H1 (cell line): ENCODE results near the gene OSBP2. TPM values are rescaled to one million over a fixed set of nuclear protein-coding genes. Genes with fewer than 3 reads are reported as not detected.

Experiments
- EGR1 ChIP-seq: IDR thresholded peaks from 2 replicates; pipeline ENCODE4 v1.6.1; 2011; ENCODE audit warnings: low read depth, low read length, borderline replicate concordance
- JUN ChIP-seq: IDR thresholded peaks from 2 replicates; pipeline ENCODE4 v1.6.1; 2011; ENCODE audit warnings: low read depth, mild to moderate bottlenecking, improper control_type of control experiment, low read length
- MAFK ChIP-seq: IDR thresholded peaks from 2 replicates; pipeline ENCODE4 v1.6.1; 2012; ENCODE audit warnings: low read depth, mild to moderate bottlenecking, improper control_type of control experiment, low read length
- polyA plus RNA-seq, 7 experiments: library from polyadenylated mRNA; depleted of rRNA in 3 of 7; stranded (reverse) in 5 of 7; unstranded in 2 of 7; fragments of >200 nt in 5 of 7; fragments of 200-250 nt in 2 of 7; gene quantifications; 1 replicate in 5 of 7; 2 replicates in 1 of 7; 4 replicates in 1 of 7; pipeline versions ENCODE4 v1.2.1 to v1.2.3, GENCODE V29; 2011 to 2013; ENCODE audit warnings: missing spikeins in 2 of 7, mixed read lengths in 2 of 7
- total RNA-seq: library from RNA; stranded (reverse); fragmentation: NEBNext Ultra II Directional; extraction: Animal tissue kit (Norgen Biotek cat#: 25700); gene quantifications from 2 replicates; pipeline ENCODE4 v1.2.1, GENCODE V29; 2021
- TF ChIP-seq, protein P1 (sequence below): fragments of 300-600 bp; sonication (generic); IDR thresholded peaks from 2 replicates; pipeline ENCODE4 v1.7.1; 2012; ENCODE audit warnings: low read length, moderate library complexity, mild to moderate bottlenecking, inconsistent platforms; ENCODE audit not compliant: insufficient replicate concordance

OSBP2 gene
- total and polyA plus RNA-seq, 2 of the 8 experiments (the other 6 are each of a cell fraction or from before 2014, with no cell fraction given), result 3.4 to 3.7 TPM

DNA sequence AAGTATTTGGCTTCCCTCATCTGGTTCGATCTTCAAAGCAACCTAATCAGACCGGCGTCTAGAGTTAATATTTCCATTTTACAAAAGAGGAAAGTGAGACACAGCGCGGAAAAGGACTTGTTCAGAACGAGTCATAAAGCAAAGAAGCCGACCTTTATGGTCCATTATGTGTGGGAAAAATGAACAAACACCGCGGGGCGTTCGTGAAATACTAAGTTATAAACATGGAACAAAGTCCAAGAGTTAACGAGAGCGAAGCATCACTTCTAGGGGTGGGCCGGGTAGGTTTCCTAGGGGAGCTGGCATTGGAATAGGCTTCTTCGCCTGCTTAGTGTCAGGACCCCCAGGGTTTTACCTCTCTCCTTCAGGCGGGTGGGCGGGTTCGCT, 27.6 kb upstream of the OSBP2 start (continued):
- TF ChIP-seq, protein P1, sequence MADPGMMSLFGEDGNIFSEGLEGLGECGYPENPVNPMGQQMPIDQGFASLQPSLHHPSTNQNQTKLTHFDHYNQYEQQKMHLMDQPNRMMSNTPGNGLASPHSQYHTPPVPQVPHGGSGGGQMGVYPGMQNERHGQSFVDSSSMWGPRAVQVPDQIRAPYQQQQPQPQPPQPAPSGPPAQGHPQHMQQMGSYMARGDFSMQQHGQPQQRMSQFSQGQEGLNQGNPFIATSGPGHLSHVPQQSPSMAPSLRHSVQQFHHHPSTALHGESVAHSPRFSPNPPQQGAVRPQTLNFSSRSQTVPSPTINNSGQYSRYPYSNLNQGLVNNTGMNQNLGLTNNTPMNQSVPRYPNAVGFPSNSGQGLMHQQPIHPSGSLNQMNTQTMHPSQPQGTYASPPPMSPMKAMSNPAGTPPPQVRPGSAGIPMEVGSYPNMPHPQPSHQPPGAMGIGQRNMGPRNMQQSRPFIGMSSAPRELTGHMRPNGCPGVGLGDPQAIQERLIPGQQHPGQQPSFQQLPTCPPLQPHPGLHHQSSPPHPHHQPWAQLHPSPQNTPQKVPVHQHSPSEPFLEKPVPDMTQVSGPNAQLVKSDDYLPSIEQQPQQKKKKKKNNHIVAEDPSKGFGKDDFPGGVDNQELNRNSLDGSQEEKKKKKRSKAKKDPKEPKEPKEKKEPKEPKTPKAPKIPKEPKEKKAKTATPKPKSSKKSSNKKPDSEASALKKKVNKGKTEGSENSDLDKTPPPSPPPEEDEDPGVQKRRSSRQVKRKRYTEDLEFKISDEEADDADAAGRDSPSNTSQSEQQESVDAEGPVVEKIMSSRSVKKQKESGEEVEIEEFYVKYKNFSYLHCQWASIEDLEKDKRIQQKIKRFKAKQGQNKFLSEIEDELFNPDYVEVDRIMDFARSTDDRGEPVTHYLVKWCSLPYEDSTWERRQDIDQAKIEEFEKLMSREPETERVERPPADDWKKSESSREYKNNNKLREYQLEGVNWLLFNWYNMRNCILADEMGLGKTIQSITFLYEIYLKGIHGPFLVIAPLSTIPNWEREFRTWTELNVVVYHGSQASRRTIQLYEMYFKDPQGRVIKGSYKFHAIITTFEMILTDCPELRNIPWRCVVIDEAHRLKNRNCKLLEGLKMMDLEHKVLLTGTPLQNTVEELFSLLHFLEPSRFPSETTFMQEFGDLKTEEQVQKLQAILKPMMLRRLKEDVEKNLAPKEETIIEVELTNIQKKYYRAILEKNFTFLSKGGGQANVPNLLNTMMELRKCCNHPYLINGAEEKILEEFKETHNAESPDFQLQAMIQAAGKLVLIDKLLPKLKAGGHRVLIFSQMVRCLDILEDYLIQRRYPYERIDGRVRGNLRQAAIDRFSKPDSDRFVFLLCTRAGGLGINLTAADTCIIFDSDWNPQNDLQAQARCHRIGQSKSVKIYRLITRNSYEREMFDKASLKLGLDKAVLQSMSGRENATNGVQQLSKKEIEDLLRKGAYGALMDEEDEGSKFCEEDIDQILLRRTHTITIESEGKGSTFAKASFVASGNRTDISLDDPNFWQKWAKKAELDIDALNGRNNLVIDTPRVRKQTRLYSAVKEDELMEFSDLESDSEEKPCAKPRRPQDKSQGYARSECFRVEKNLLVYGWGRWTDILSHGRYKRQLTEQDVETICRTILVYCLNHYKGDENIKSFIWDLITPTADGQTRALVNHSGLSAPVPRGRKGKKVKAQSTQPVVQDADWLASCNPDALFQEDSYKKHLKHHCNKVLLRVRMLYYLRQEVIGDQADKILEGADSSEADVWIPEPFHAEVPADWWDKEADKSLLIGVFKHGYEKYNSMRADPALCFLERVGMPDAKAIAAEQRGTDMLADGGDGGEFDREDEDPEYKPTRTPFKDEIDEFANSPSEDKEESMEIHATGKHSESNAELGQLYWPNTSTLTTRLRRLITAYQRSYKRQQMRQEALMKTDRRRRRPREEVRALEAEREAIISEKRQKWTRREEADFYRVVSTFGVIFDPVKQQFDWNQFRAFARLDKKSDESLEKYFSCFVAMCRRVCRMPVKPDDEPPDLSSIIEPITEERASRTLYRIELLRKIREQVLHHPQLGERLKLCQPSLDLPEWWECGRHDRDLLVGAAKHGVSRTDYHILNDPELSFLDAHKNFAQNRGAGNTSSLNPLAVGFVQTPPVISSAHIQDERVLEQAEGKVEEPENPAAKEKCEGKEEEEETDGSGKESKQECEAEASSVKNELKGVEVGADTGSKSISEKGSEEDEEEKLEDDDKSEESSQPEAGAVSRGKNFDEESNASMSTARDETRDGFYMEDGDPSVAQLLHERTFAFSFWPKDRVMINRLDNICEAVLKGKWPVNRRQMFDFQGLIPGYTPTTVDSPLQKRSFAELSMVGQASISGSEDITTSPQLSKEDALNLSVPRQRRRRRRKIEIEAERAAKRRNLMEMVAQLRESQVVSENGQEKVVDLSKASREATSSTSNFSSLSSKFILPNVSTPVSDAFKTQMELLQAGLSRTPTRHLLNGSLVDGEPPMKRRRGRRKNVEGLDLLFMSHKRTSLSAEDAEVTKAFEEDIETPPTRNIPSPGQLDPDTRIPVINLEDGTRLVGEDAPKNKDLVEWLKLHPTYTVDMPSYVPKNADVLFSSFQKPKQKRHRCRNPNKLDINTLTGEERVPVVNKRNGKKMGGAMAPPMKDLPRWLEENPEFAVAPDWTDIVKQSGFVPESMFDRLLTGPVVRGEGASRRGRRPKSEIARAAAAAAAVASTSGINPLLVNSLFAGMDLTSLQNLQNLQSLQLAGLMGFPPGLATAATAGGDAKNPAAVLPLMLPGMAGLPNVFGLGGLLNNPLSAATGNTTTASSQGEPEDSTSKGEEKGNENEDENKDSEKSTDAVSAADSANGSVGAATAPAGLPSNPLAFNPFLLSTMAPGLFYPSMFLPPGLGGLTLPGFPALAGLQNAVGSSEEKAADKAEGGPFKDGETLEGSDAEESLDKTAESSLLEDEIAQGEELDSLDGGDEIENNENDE, result no peak
- TF ChIP-seq EGR1, result no peak
- TF ChIP-seq JUN, result no peak
- TF ChIP-seq MAFK, result no peak
- TF ChIP-seq, all 59 proteins: peak for 0
